GM12864 (cell line): ENCODE results near the gene CLRN3.

ENCODE experiments used
- DNase-seq: peaks from one replicate; pipeline ENCODE4 v3.0.0-alpha.2; 2011; ENCODE audit warnings: low read depth
- H3K4me3 ChIP-seq: 2 replicates; pipeline ENCODE4 v1.5.1; 2011; ENCODE audit warnings: mild to moderate bottlenecking, low read depth, low read length, control low read depth
- CTCF ChIP-seq: IDR thresholded peaks from 2 replicates; pipeline ENCODE4 v1.5.1; 2011; ENCODE audit warnings: low read depth, mild to moderate bottlenecking, moderate library complexity, low read length, control low read depth, inconsistent platforms; ENCODE audit errors: missing control alignments

Gene CLRN3

GRCh38 chr10:127869329-127869728 is 23.4 kb downstream of the CLRN3 start:
- TF ChIP-seq CTCF: no peak
- DNase-seq: no peak
- no peak overlapping the region for H3K4me3 ChIP-seq

- DNase-seq: no peak
- no peak overlapping the region for H3K4me3 ChIP-seq
- no peak for TF ChIP-seq CTCF
These were observed 24.9 kb downstream of the CLRN3 start for GRCh38 chr10:127867805-127868204.

- no peak for TF ChIP-seq CTCF
- H3K4me3 ChIP-seq: no peak overlapping the region
- no peak for DNase-seq
These were observed 26.3 kb downstream of the CLRN3 start for GRCh38 chr10:127866276-127867013.

GRCh38 chr10:127863231-127863825 is 29.4 kb downstream of the CLRN3 start:
- no peak overlapping the region for H3K4me3 ChIP-seq
- DNase-seq: no peak
- TF ChIP-seq CTCF: no peak

- H3K4me3 ChIP-seq: no peak overlapping the region
- TF ChIP-seq CTCF: no peak
- no peak for DNase-seq
These were observed 32.1 kb downstream of the CLRN3 start for GRCh38 chr10:127860592-127860991.

GRCh38 chr10:127855976-127856375 is 36.8 kb downstream of the CLRN3 start:
- no peak for DNase-seq
- no peak for TF ChIP-seq CTCF
- no peak overlapping the region for H3K4me3 ChIP-seq

GRCh38 chr10:127855591-127855881 is 37.2 kb downstream of the CLRN3 start:
- H3K4me3 ChIP-seq: no peak overlapping the region
- no peak for DNase-seq
- TF ChIP-seq CTCF: no peak
